HG03354 (cell line): Measurements from ENCODE around the gene CFAP47.
"Not testable (repeated sequence)": the region's sequence is repeated elsewhere in the genome, so short reads cannot be mapped to it uniquely, and the experiment has no call there.

Source experiments
- ATAC-seq: cut with Tn5 transposase; IDR thresholded peaks from one replicate; pipeline ENCODE4 v1.9.1; 2021; ENCODE audit warnings: mild to moderate bottlenecking; ENCODE audit not compliant: unreplicated experiment, poor library complexity, severe bottlenecking

Gene CFAP47, protein sequence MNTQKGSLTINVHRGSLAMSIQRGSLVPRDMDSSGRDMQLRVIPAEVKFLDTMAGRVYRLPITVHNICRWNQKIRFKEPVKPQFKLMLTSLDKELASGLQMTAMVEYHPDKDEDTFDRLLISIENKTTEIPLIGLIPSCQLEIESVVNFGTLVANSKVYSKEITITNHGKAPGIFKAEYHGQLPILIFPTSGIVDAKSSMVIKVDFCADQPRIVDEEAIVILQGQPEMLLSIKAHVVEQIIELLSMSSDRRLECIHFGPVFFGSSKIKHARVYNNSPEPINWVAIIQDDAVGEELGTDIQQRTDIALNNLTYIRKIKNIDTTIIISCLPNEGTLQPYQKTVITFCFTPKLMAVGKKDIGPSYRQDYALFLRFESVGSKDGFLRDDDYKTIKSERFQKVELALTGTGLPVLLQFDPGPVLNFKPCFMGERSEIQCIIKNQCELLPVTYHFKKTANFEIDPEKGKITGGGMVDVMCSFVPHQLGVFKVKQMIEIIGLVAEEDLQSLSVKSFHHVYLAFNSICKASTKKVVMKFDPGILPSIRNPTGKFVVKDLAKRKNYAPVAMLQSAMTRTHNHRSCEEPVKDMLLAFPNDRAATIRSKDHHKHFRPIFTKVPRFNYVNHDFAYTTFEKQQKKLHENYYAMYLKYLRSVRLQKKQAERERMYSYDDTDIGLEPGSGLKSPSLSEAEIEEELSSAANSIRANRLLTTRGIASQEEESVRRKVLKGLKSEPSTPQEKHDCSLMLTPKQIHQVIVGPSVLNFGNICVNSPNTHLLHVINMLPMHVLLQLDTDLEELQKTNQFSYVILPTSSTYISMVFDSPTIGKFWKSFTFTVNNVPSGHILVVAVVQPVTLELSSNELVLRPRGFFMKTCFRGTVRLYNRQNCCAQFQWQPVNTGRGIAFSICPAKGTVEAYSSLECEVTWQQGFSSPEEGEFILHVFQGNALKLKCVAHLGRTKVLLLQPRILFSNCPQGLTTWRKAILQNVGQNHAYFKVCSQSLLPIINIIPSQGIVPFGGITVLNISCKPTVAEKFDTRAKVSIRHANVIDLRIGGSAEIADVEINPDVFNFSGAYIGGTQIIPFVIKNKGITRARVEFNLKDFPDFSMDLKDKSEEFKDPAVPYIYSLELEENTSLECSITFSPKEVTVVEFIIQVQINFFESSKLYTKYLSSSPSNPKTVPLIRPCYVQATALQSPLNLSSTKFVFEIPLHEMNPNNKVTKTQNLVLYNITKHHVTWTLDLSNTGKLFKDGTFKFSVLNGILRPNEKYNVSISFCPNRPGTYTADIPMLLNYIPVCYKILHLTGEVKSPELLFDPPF (N-terminal part only)

DNA sequence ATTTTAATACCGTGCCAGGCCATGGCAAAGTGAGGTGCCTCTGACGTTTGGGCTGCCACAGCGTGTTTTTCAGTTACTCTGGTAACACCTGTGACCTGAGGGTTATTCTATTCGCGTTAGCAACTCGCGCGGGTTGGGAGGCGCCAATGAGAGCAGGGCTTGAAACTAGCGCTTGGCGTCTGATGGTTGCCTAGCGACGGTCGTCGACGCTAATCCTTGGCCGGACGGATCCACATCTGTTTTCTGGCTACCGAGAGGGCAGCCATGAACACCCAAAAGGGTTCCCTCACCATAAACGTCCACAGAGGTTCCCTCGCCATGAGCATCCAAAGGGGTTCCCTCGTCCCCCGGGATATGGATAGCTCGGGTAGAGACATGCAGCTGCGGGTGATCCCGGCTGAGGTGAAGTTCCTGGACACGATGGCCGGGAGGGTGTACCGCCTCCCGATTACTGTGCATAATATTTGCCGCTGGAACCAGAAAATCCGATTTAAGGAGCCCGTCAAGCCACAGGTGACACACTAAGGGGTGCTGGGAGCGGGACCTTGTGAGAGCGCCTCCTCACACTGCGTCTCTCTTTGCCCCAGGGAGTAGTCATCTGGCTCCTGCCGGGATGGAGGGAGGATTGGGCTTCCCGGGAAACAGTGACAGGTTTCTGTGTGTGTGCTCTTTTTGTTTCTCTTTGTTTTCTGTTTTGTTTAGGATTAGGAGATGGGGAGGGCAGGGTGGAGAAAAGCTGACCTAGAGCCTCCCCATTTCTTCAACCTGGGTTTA is at the start of gene CFAP47:
Gene CFAP47, plus strand, starts transcription at position 199 of the 774 bp plus-strand sequence. Its CDS starts 66 bp downstream, at position 265.
- ATAC-seq = no peak

DNA sequence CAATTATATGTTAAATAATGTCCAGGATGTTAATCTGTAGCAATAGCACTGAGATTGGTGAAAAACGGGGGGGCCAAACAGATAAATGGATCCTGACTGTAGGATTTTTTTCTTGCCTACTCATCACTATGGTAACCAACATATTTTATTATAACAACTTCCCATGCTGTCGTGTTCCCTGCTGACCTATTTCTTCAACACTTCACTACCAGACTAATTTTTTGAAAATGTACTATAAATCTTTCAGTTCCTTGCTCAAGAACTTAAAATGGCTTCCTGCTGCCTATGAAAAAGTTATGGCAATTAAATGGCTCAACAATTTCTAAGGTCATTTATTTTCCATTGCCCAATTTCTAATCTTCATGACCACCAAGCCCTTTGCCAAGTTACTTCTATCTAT is 38.9 kb upstream of the CFAP47 start:
- ATAC-seq = no peak

DNA sequence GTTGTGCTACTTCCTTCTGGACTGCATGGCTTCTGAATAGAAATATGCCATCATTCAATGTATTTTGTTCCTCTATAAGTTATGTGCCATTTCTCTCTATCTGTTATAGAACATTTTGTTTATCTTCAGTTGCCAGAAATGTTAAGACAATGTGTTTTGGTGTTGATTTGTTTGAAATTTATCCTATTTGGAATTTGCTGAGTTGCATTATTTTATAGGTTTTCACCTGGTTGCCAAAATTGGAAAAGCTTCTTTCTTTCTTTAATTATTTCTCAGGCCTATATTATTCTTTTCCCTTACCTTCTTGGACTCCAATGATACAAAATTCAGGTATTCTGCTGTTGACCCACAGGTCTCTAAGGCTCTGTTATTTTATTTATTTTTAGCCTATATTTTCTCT is 33.4 kb upstream of the CFAP47 start:
- ATAC-seq = no peak

DNA sequence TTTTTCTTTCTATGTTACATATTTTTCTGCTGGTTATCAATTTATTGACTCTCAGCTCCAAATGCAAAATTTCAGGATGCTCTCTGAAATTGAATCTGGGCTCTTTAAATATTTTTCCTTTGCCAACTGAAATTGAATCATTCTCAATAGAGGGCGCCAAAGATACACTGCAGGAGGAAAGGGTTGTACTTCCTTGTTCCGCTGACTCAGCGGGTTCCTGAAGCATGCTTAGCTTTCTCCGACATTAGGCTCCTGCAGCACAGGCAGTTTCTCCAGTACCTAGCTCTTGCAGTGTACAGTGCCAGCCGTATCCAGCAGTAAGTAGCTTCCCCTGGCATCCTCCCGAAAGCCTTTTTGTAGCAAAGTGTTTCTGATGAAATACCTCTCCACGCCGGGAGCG is 28.8 kb upstream of the CFAP47 start:
- no peak for ATAC-seq

DNA sequence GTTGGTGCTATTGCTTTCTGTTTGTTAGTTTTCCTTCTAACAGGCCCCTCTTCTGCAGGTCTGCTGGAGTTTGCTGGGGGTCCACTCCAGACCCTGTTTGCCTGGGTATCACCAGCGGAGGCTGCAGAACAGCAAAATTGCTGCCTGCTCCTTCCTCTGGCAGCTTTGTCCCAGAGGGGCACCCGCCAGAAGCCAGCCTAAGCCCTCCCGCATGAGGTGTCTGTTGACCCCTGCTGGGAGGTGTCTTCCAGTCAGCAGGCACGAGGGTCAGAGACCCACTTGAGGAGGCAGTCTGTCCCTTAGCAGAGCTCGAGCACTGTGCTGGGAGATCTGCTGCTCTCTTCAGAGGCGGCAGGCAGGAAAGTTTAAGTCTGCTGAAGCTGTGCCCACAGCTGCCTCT is 67.3 kb downstream of the CFAP47 start:
- not testable (repeated sequence) for ATAC-seq

DNA sequence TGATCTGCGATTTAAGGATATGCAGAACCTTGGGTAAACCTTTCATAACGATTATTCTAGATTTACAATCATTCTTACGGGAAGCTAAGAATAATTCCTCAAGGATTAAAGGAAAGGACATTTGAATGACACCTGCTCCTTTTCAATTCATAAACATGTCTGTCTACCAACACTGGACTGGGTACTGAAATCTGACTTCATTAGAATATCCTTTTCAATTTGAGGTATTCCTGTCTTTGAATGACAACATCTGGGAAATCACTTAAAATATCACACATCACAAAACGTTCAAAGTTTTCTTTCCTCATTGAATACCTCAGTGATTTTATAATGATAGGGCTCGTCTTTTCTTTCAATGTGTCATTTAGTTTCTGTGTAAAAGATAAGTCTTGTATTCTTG is 87.7 kb downstream of the CFAP47 start:
- no peak for ATAC-seq

DNA sequence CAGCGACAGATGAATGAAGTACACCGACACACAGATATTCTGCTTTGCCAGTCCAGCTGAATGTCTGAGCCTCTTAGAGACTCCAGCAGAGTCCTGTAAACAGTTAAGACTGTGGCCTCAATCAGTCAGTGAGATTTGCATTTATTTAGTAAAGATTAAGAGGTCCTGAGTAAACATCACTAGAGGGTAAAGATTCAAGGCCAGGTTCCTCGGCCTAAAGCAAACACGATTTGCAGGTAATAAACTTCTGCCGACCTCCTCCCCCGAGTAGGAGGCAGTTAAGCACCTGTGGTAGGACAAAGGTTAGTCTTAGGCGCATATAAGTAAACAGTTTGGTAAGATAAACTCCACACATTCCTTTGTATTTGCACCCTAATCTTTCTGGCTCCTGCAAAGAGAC is 99.6 kb downstream of the CFAP47 start:
- ATAC-seq = no peak

DNA sequence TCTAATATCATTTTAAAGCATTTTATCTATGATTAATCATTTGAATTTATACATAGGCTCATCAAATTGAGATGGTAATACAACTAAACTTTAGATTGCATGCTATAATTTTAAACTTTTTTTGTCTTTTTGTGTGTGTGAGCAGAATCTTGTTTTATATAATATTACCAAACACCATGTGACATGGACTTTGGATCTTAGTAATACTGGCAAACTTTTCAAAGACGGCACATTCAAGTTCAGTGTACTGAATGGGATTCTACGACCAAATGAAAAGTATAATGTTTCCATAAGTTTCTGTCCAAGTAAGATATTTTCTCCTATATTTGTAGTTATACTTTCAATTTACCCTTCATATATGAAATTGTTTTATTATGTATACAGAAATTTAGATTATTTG is 116.0 kb downstream of the CFAP47 start:
- no peak for ATAC-seq

DNA sequence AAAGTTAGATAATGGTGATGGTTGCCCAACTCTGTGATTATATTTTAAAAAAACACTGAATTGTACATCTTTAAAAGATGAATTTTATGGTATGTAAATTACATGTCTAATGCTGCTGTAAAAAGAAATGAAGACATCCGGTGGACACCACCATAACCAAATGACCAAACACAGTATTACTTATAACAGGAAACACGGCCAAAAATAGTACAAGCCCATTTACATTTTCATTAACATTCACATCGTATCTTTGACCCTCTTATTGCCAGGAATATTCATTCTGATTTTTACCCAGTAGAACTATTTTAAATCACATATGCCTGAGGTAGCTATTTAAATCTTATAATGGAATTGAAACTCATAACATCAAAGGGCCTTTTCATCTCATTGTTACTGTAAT is 143.2 kb downstream of the CFAP47 start:
- no peak for ATAC-seq

DNA sequence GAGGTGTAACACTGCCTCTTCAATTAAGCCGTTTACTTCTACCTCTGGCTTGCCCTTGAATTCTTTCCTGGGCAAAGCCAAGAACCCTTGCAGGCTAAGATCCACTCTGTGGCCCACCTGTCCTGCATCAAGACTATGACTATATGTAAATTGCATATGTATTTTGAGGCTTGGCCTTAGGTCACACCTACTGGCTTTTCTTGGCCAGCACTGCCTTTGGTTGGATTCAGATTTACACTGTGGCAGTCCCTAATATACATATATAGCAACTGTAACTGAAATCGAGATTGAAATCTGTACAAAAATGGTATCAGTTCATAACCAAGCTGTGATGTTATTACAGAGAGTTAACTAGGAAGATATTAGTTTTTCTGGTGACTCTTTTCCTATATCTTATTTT is 151.5 kb downstream of the CFAP47 start:
- ATAC-seq = no peak

DNA sequence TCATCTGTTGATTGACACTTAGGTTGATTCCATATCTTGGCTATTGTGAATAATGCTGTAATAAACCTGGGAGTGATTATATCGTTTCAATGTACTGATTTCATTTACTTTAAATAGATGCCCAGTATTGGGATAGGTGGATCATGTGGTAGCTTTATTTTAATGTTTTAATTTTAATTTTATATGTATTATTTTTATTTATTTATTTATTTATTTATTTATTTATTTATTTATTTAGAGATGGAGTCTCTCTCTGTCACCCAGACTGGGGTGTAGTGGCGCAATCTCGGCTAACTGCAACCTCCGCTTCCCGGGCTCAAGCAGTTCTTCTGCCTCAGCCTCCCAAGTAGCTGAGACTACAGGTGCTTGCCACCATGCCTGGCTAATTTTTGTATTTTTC is 155.5 kb downstream of the CFAP47 start:
- ATAC-seq = not testable (repeated sequence)

DNA sequence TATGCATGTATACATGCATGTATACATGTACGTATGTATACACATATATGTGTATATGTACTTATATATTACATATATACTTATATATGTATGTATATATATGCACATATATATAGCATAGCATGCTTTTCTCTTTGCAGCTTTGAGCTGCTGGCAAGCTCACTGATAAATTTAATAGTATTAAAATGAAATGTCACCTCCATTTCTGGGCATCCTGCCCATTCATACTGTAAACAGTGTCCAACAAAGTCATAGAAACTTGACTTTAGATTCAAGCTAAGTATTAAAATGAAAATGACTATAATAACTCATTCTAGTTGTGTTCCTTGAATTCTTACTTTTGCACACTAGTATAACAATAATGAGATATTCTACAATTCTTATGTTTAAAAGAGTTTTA is 163.7 kb downstream of the CFAP47 start:
- no peak for ATAC-seq

DNA sequence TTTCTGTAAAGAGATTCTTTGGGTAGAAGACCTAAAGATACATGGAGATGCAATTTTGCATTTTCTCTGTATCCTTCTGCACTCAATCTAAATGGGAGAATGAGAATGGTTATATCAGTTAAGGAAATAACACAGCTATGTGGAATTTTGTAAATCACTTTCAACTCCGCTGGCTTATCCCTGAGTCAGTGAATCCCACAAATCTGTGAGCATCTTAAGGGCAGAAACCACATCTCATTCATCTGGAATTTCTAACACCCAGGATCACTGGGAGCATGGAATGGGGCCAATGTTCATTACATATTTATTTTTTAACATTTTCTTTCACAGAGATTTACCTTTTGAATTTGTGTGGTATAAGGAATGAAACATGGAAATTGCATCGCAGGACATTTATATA is 167.8 kb downstream of the CFAP47 start:
- ATAC-seq = no peak

DNA sequence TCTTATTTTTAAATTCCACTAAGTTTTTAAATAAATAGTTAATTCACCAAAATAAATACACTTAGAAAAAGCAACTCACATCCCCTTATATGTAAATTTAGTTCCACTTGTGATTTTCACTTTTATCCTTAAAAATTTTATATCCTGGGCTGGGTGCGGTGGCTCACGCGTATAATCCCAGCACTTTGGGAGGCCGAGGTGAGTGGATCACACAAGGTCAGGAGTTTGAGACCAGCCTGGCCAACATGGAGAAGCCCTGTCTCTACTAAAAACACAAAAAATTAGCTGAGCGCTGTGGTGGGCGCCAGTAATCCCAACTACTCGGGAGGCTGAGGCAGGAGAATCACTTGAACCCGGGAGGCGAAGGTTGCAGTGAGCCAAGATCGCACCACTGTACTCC is 169.4 kb downstream of the CFAP47 start:
- not testable (repeated sequence) for ATAC-seq

DNA sequence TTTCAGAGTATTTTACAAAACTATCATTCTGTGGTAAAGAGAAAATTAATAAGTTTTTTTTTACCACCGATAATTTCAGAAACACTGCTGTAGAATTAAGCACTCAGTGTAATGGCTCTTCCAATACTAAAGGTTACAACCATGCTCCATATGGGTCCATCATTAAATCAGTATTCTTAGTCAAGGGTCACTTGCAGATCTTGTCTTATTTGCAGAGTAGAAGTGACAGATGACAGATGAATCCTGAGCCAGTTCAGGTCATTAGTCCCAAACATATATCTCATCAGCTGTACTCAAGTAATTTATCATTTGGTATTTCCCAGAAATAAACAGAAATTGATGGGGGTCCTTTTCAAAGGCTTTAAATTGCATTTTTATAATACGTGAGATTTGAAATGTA is 182.9 kb downstream of the CFAP47 start:
- ATAC-seq = no peak

DNA sequence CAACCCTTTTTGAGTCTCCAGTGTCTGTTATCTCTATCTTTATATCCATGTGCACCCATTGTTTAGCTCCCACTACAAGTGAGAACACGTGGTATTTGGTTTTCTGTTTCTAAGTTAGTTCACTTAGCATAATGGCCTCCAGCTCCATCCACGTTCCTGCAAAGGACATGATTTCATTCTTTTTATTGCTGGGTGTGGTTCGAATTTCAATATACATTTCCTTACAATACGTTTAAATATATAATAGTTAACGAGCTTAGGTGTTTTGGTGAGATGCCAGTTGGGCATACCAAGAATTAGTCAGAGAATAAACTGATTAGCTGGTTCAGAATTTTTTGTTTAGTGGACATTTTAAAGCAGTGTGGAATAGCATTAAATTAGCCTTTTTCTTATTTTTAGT is 196.7 kb downstream of the CFAP47 start:
- ATAC-seq = no peak

DNA sequence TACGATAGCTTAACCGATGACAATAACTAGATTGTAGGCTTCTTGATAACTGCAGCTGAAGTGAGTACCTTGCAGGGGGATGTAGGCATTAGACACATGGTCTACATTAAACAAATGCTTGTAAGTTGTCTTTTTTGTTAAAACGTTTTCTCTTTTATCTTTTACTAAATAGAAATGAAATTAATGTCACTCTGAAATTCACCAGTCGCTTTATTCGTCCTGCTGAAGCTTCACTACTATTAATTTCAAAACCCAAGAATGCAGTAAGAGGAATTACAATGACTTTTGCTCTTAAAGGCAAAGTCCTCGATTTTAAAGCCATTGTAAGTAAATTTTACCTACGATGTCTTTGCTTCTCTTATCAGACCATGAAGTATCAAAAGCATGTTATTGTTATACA is 239.7 kb downstream of the CFAP47 start:
- no peak for ATAC-seq

DNA sequence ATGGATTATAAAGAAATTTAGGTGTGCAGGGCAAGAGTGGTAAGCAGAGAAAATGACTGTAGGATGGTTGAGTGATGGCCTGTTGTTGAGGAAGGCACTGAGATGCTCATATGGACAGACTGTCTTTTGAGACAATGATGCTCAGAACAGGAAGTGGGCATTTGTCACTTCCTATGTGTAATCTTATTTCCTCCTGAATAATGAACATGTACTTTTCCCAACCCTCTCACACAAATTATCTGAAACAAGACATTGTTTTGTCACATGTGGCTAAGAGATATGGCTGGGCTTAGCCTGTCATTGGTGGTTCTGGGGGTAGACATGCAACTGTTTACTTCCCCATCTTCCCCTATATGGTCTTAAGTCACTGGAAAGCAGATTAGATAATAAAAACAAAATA is 240.5 kb downstream of the CFAP47 start:
- no peak for ATAC-seq

DNA sequence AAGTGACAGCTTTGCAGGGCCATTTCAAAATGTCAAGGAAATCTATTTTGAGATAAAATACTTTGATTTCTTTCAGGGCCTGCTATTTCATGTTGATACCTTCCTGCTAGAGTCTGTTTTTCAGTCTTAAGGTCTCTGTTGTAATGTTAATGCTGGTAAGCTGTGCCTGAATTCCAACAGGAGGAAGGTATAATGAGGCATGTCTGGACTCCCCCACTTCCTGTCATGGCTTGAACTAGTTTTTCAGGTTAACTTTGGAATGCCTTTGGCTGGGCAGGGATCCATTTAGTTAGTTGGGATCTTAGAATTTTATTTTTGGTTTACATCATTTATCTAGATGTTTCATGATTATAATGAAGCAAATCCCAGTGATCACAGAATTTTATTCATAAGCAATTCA is 279.0 kb downstream of the CFAP47 start:
- ATAC-seq = no peak
